ENCODE results near the gene MB. TPM values are rescaled to one million over a fixed set of nuclear protein-coding genes. Genes with fewer than 3 reads are reported as not detected.
"Not testable (repeated sequence)": the region's sequence is repeated elsewhere in the genome, so short reads cannot be mapped to it uniquely, and the experiment has no call there.

The MB gene
- polyA plus RNA-seq, 3 donors from 2014 or later, result 0.33 TPM; not detected in 2

DNA sequence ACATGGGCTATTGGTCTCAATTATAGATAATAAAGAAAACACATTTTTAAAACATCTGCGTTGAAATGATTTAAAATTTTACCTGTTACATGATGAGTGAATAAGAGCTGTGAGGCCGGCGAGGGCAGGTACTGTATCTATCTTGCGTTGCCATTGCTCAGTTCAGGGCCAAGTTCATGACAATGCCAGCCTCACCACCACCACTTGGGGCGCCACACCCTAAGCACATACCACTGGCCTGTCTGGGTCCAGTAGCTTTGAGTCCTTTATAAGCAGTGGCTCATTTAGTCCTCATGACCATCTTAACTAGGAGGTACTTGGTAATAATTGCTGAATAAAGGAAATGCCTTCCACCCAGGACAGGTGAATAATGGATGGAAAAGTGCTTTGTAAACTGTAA is 14.5 kb upstream of the MB start:
- H3K4me1 Mint-ChIP-seq, result peaks cover 33 to 35% of the 10 kb centered on the region in 2 donors
- H3K27ac Mint-ChIP-seq, result no peak overlapping the region
- H3K36me3 Mint-ChIP-seq, result no peaks in the 10 kb centered on the region
- peak in 1 of 3 donors; percentile 36 for DNase-seq
- no peaks in the 10 kb centered on the region for H3K9me3 Mint-ChIP-seq
- H3K27me3 Mint-ChIP-seq (ENCODE audit: low read depth in 3 of 3), result peaks cover 0 to 4% (median 4%) of the 10 kb centered on the region in 3 donors
- no peak overlapping the region for H3K4me3 Mint-ChIP-seq

DNA sequence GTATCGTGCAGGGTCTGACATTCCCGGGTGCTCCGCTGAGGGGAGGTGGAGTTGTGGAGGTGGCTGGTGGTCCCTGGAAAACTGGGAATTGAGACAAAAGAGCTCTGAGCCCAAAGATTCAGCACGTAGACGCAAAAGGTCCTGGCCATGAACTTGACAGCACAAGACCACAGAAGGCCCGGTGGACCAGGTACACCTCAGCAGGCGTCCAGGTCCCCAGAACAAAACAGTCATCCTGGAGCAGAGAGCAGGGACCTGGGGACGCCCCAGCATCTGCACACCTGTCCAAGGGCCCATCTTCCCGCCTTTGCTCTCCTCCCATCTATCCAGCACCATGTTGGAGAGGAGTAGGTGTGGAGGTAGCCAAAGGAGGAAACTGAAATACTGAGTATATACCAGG is 13.8 kb upstream of the MB start:
- Mint-ChIP-seq H3K9me3 (no peaks in the 10 kb centered on the region), H3K27me3 (ENCODE audit: low read depth in 3 of 3) (peaks cover 0 to 7% (median 4%) of the 10 kb centered on the region in 3 donors), H3K4me1 (peaks cover 33 to 35% of the 10 kb centered on the region in 2 donors), H3K4me3 (no peak overlapping the region), H3K36me3 (no peaks in the 10 kb centered on the region), H3K27ac (no peak overlapping the region)
- no peak for DNase-seq

DNA sequence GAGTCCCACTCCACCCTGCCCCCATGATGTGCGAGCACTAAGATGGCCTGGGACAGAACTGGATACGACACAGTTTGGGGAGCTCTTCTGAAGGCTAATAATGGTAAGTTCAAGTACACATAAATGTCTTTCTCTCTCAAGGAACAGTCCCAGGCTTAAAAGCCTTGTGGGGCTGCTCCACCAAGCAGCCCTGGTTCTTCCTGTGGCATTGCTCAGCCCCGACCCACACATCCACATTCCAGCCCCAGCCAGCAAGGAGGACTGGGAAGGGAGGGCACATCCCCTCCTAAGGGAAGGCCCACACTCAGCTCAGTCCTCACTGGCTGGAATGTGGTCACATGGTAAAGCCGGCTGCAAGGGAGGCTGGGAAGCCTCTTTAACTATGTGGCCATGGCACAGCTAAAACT is 13.3 kb upstream of the MB start:
- Mint-ChIP-seq H3K4me1 (peaks cover 33 to 35% of the 10 kb centered on the region in 2 donors), H3K9me3 (no peaks in the 10 kb centered on the region), H3K36me3 (no peaks in the 10 kb centered on the region), H3K4me3 (no peak overlapping the region), H3K27me3 (ENCODE audit: low read depth in 3 of 3) (peaks cover 4 to 7% (median 4%) of the 10 kb centered on the region in 3 donors), H3K27ac (peak overlapping the region in 2 of 6 donors; percentile 48 to 81)
- no peak for DNase-seq

DNA sequence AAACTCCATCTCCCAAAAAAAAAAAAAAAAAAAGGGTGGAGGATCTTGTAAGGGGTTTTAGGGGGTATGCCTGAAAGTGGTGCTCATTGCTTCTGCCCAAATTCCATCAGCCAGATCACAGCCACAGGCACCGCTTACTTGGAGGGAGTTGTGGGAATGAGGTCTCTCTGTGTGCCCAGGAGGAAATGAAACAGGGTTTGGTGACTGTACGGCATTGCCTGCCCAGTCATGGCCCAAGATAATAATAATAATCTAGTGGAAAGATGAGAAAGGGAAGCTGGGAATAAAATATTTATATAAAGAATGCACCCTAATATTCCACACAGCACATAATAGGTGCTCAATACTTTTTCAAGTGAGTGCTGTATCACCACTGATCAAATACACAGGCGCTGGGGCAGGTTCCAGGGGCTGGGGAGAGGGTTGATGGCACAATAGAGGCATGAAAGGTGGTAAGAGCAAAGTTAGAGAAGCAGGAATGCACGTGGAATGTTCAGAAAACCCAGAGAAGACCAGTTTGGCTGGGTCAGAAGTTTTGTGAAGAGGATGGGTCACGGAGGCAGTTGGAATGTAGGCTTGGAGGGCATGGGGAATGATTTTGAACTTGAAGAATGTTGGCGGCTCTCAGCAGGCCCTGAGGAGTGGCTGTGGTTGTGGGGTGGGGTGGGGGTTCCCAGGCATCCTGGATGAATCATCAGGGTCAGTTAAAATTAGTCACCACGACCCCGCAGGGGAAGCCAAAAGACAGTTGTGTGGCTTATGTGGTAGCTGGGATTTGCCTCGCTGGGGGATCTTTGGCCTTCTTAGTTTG is 12.5 kb upstream of the MB start:
- peak overlapping the region; percentile 2 to 73 (median 33) for H3K4me3 Mint-ChIP-seq
- H3K4me1 Mint-ChIP-seq, result peaks cover 33 to 35% of the 10 kb centered on the region in 2 donors
- peak overlapping the region; percentile 77 to 93 (median 82) for H3K27ac Mint-ChIP-seq
- peak; percentile 26 to 47 (median 32) for DNase-seq
- H3K9me3 Mint-ChIP-seq, result no peaks in the 10 kb centered on the region
- no peaks in the 10 kb centered on the region for H3K36me3 Mint-ChIP-seq
- H3K27me3 Mint-ChIP-seq (ENCODE audit: low read depth in 3 of 3), result peaks cover 1 to 7% (median 4%) of the 10 kb centered on the region in 3 donors

DNA sequence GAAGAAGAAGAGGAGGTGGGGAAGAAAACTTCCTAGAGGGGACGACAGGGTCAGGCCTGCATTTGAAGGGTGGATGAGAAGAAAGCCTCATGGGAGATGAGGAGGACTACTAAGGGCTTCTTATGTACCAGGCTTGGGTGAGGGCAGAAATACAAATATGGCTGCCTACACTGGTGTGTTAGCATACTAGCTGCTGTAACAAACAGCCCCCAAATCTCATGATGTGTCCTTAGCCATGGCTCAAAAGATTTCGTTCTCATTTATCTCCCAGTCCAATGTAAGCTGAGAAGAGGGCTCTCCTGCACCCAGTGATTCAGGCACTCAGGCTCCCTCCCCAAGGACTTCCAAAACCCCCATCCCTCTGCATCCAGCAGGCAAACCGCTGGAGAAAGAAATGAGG is 11.6 kb upstream of the MB start:
- no peaks in the 10 kb centered on the region for H3K9me3 Mint-ChIP-seq
- peak overlapping the region in 2 of 5 donors; percentile 29 to 85 for H3K4me3 Mint-ChIP-seq
- no peak for DNase-seq
- peak overlapping the region in 4 of 6 donors; percentile 2 to 71 (median 59) for H3K27ac Mint-ChIP-seq
- H3K4me1 Mint-ChIP-seq, result peaks cover 31 to 35% of the 10 kb centered on the region in 2 donors
- peaks cover 1 to 9% (median 4%) of the 10 kb centered on the region in 3 donors for H3K27me3 Mint-ChIP-seq (ENCODE audit: low read depth in 3 of 3)
- no peaks in the 10 kb centered on the region for H3K36me3 Mint-ChIP-seq

DNA sequence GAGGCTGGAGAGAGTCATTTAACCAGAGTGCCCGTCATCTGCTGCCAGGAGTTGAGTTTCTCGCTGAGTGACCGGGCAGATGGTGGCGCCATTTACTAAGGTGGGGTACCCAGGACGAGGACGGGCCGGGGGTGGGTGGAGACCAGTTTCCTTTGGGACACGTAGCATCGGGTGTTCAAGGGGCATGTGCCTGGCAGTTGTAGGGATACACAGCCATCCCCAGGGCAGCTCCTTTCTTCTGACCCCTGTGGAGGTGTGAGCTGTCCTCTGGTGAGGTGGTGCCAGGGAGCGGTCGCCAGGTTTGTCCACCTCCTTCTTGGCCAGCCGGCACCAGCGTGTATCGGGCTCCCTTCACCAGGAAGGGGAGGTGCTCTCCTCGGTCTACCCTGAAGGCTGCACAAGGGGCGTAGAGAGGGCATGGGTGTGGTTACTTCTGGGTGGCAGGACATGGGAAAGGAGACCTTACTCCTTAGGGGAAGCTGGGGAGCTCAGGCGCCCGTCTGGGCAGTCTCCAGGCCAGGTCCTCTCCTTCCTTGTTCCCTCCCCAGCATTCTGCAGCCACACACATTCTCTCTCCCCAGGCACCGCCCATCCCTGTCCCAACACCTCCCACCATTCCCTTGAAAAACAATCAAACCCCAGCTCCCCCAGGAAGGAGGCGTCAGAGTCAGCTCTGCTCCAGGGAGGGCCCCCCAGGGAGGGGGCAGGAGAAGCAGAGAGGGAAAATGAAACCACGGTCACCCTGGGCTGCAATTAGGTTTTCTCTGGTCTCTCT is 10.3 kb upstream of the MB start:
- Mint-ChIP-seq H3K4me3 (peak overlapping the region; percentile 79 to 89 (median 85)), H3K27me3 (ENCODE audit: low read depth in 3 of 3) (peaks cover 1 to 6% (median 4%) of the 10 kb centered on the region in 3 donors), H3K4me1 (peaks cover 30 to 40% of the 10 kb centered on the region in 2 donors), H3K27ac (peak overlapping the region in 4 of 6 donors; percentile 60 to 81 (median 75)), H3K36me3 (no peaks in the 10 kb centered on the region), H3K9me3 (no peaks in the 10 kb centered on the region)
- peak; percentile 22 to 52 (median 38) for DNase-seq

DNA sequence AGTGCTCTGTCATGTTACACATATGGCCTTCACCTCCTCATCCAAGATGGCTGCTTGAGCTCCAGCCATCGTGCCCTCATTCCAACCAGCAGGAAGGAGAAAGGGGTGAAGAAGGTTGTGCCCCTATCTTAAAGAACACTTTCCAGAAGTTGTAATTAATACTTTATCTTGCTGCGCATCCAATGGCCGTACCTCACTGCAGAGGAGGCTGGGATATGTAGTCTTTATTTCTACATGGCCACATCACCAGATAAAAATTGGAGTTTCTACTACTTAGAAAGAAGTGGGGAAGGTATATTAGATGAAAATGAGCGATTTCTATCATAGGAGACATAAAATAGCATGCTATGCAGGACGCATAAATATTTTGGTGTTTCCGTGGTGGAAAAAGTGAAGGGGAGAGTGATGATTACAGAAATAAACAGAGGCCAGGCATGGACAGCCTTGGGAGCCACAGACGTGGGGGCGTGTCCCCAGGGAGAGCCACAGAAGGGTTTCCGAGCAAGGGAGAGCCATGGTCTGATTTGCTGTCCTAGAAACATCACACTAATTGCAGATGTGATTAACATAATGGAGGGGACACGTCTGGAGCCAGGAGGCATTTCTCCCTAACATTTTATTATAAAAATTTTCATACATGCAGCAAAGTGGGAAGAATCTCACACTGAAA is 8.8 kb upstream of the MB start:
- H3K4me3 Mint-ChIP-seq, result peak overlapping the region in 4 of 5 donors; percentile 5 to 71 (median 30)
- H3K4me1 Mint-ChIP-seq, result peaks cover 26 to 40% of the 10 kb centered on the region in 2 donors
- no peak overlapping the region for H3K27ac Mint-ChIP-seq
- DNase-seq, result no peak
- H3K9me3 Mint-ChIP-seq, result no peaks in the 10 kb centered on the region
- H3K36me3 Mint-ChIP-seq, result no peaks in the 10 kb centered on the region
- peaks cover 1 to 6% (median 4%) of the 10 kb centered on the region in 3 donors for H3K27me3 Mint-ChIP-seq (ENCODE audit: low read depth in 3 of 3)

DNA sequence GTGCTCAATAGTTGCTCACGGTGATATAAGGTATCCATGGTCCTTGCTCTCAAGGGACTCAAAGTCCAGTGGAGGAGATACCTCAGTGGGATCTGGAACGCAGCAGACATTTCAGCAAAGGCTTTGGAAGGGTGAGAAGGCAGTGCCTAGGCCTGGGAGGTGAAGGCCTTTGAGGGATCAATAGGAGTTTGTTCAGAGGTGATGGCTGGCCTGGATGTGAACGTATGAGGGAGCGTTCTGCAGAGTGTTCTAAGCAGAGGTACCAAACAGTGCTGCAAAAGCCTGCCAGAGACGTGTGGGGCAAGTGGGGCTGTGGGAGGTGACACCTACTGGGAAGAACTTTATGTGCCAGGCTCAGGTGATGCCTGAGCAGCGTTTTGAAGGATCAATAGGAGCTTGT is 7.4 kb upstream of the MB start:
- H3K27ac Mint-ChIP-seq, result no peak overlapping the region
- H3K36me3 Mint-ChIP-seq, result no peaks in the 10 kb centered on the region
- H3K27me3 Mint-ChIP-seq (ENCODE audit: low read depth in 3 of 3), result peaks cover 1 to 6% (median 4%) of the 10 kb centered on the region in 3 donors
- no peak overlapping the region for H3K4me3 Mint-ChIP-seq
- peaks cover 15 to 29% of the 10 kb centered on the region in 2 donors for H3K4me1 Mint-ChIP-seq
- no peaks in the 10 kb centered on the region for H3K9me3 Mint-ChIP-seq
- no peak for DNase-seq

DNA sequence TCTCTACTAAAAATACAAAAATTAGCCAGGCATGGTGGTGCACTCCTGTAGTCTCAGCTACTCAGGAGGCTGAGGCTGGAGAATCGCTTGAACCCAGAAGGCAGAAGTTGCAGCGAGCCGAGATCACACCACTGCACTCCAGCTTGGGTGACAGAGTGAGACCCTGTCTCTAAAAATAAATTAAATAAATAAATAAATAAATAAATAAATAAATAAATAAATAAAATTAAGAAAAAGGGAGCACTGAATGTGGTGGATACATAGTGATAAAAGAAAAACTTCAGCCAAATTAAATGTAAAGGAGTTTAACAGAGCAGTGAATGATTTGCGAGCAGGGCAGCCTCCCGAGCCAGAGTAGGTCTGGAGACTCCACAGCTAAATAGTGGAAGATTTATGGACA is 6.8 kb upstream of the MB start:
- DNase-seq; H3K27ac Mint-ChIP-seq; H3K9me3 Mint-ChIP-seq; H3K36me3 Mint-ChIP-seq; H3K4me3 Mint-ChIP-seq; H3K27me3 Mint-ChIP-seq (ENCODE audit: low read depth in 3 of 3): not testable (repeated sequence)
- H3K4me1 Mint-ChIP-seq, result peaks cover 12 to 24% of the 10 kb centered on the region in 2 donors

DNA sequence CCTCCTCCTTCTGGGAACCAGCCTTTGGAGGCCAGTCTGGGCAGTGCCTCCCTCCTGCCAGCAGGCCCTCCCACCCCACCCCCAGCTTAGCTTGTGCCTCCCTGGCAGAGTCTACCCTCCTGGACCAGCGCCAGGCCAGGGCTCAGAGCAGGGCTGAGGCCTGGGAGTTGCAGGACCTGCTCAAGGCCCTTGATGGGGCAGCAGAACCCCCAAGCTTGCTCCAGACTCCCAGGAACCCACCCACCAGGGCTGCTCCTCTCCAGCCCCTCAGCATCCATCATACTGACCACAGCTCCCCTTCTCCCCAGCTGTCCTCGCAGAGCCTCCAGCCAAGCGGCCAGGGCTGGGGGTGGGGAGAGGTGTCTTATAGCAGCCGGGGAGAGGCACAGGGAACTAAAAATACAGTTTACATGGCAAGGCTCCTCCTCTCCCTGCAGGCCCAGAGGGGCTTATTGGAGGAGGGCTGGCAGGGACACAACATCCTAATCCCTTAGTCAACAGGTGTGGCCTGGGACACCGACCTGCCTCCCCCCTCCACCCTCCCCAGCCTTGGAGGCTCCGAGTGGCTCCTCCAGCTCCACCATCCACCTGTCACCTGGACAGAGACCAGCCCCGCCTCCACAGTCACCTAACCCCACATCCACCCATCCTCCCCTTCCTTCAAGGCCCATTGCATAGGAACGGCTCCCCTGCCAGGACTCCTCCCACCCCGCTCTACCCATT is 5.2 kb upstream of the MB start:
- DNase-seq, result no peak
- Mint-ChIP-seq H3K4me1 (peaks cover 6 to 12% of the 10 kb centered on the region in 2 donors), H3K4me3 (no peak overlapping the region), H3K27ac (no peak overlapping the region), H3K36me3 (no peaks in the 10 kb centered on the region), H3K9me3 (no peaks in the 10 kb centered on the region), H3K27me3 (ENCODE audit: low read depth in 3 of 3) (peaks cover 0 to 6% (median 4%) of the 10 kb centered on the region in 3 donors)

DNA sequence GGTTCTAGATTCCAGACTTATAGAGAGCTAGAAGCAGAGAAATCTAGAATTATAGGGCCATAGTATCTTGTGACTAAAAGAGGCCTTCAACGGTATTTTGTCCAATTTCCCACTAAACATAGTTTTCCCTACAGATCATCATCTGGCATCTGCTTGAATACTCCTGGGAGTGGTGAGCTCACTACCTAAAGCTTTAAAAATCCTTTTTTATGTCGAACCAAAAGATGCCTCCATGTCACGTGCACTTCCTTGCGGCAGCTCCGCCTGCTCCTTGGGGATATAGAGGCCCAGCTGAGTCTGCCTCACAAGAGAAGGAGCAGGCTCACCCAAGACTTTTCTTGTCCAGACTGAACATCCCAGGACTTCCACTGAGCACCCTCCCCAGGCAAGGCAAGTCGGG is 4.3 kb upstream of the MB start:
- Mint-ChIP-seq H3K4me3 (no peak overlapping the region), H3K27ac (no peak overlapping the region), H3K9me3 (no peaks in the 10 kb centered on the region), H3K4me1 (peaks cover 5% of the 10 kb centered on the region in 2 donors), H3K36me3 (no peaks in the 10 kb centered on the region), H3K27me3 (ENCODE audit: low read depth in 3 of 3) (peaks cover 0 to 4% (median 4%) of the 10 kb centered on the region in 3 donors)
- no peak for DNase-seq

DNA sequence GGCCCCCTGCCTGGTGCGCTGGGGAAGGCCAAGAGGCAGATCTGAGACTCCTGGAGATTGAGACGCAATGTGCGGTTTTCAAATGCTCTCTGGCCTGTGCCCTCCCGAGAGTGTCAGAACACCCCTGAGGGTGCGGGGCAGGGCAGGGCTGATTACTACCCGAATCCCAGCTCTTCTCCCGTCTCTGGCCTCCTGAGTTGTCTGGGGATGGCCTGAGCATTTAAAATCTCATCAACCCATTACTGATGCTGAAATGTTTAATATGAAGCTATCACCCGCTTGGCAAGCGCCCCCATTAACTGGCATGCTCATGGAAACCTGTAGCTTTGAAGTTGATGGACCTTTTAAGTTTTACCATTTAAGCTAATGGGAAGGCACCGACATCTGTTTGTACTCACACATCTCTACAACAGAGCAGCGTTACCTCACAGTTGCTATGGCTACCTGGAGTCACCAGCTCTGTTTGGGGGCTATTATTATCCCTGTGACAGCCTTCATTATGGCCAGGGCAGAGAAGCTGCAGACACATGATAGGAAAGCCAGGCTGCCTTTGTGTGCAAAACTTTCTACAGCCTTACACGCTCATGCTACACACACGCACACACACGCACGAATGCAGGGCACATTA is 3.6 kb upstream of the MB start:
- Mint-ChIP-seq H3K9me3 (no peaks in the 10 kb centered on the region), H3K36me3 (no peaks in the 10 kb centered on the region), H3K27me3 (ENCODE audit: low read depth in 3 of 3) (peaks cover 0 to 5% (median 2%) of the 10 kb centered on the region in 3 donors), H3K4me3 (no peak overlapping the region), H3K27ac (no peak overlapping the region), H3K4me1 (peaks cover 5 to 11% of the 10 kb centered on the region in 2 donors)
- no peak for DNase-seq

Measured in immature natural killer cell (primary cell).